ENCODE measurements around the gene CCDC172. TPM values are rescaled to one million over a fixed set of nuclear protein-coding genes. Genes with fewer than 3 reads are reported as not detected.
A peak's percentile ranks its signal among the peaks of the same experiment; 100 is the strongest.

Gene CCDC172
- total RNA-seq, 4 donors from 2014 or later = not detected

DNA sequence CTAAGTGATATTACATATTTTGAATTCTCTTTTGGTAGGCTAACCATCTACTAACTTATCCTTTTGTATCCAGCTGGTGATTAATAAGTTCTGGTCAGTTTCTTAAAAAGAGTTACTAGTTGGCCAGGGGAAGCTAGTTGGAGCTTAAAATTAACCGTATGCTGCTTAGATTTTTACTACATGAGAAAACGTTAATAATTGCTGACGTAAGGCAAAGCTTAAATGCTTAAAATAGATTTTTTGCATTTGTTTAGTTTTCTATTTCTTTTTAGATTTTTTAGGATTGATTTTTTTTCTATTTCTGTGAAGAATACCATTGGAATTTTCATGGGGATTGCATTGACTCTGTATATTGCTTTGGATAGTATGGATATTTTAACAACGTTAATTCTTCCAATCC lies 32.6 kb downstream of the CCDC172 start:
- WGBS, 2 donors = 82 to 90% methylated on average over 4 of the region's 4 CpGs
- no peak for DNase-seq (ENCODE audit: low spot score in 2 of 2)

DNA sequence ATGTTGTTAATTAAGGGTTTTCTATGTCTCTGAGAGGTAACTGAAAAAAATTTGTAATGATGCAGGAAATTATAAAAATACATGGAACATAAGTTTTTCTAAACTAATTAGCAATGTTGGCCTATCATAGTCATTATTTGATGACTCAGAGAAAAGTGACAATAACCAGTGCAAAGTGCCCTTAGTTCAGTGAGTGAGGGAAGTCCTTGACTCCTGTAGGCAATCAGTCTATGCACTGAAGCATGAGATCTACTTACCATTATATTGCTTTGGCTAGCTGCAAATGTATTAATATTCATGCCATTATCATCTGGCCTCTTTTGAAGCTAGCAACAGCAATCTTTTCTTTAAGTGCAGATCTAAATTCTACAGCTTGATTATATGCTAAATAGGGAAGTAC lies 40.6 kb downstream of the CCDC172 start:
- Histone ChIP-seq H3K4me1 (no peaks in the 10 kb centered on the region), H3K27ac (no peak overlapping the region), H3K36me3 (no peaks in the 10 kb centered on the region), H3K27me3 (no peaks in the 10 kb centered on the region), H3K4me3 (no peak overlapping the region), H3K9me3 (no peaks in the 10 kb centered on the region)
- DNase-seq (ENCODE audit: low spot score in 2 of 2) = no peak
- TF ChIP-seq POLR2A (IDR thresholded peaks at IDR 0.05) = no peak
- no peak for TF ChIP-seq EP300 (IDR thresholded peaks at IDR 0.05)
- TF ChIP-seq, protein P1, sequence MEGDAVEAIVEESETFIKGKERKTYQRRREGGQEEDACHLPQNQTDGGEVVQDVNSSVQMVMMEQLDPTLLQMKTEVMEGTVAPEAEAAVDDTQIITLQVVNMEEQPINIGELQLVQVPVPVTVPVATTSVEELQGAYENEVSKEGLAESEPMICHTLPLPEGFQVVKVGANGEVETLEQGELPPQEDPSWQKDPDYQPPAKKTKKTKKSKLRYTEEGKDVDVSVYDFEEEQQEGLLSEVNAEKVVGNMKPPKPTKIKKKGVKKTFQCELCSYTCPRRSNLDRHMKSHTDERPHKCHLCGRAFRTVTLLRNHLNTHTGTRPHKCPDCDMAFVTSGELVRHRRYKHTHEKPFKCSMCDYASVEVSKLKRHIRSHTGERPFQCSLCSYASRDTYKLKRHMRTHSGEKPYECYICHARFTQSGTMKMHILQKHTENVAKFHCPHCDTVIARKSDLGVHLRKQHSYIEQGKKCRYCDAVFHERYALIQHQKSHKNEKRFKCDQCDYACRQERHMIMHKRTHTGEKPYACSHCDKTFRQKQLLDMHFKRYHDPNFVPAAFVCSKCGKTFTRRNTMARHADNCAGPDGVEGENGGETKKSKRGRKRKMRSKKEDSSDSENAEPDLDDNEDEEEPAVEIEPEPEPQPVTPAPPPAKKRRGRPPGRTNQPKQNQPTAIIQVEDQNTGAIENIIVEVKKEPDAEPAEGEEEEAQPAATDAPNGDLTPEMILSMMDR (IDR thresholded peaks at IDR 0.05) = no peak

More for the DNA sequence above, 32.6 kb downstream of the CCDC172 start:
- H3K9me3 ChIP-seq = peaks cover 0 to 11% (median 0%) of the 10 kb centered on the region in 4 donors
- TF ChIP-seq EP300 (IDR thresholded peaks at IDR 0.05) (no peak), POLR2A (IDR thresholded peaks at IDR 0.05) (no peak)
- TF ChIP-seq, protein P1 (IDR thresholded peaks at IDR 0.05) = no peak
- no peak overlapping the region for H3K27ac ChIP-seq
- no peaks in the 10 kb centered on the region for H3K36me3 ChIP-seq
- H3K4me3 ChIP-seq = no peak overlapping the region
- no peaks in the 10 kb centered on the region for H3K27me3 ChIP-seq
- no peaks in the 10 kb centered on the region for H3K4me1 ChIP-seq

DNA sequence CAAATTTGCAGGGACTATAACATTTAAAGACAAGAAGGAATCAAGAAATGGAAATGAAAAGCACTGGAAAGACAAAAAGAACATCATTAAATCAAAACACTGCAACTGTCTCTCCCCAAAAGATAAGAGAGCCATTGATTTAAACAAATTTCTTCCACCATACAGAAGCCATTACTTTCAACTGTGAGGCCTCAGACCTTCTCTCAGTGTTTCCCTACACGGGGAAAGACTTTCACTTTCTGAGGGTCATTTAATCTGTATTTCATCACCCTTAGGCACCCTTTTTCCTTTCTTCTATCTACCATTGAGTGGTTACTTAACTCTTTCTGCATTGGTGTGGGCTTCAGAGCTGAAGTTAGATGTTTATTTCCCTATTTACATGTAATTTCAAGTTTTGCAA lies 47.5 kb downstream of the CCDC172 start:
- WGBS, 2 donors = 10 to 23% methylated on average over 1 of the region's 1 CpG
- no peaks in the 10 kb centered on the region for H3K27me3 ChIP-seq
- TF ChIP-seq, protein P1 (IDR thresholded peaks at IDR 0.05) = no peak
- no peak for TF ChIP-seq POLR2A (IDR thresholded peaks at IDR 0.05)
- no peak for TF ChIP-seq EP300 (IDR thresholded peaks at IDR 0.05)
- H3K9me3 ChIP-seq = no peaks in the 10 kb centered on the region
- no peaks in the 10 kb centered on the region for H3K4me1 ChIP-seq
- no peak overlapping the region for H3K27ac ChIP-seq
- peak overlapping the region in 1 of 4 donors; percentile 8 for H3K4me3 ChIP-seq
- DNase-seq (ENCODE audit: low spot score in 2 of 2) = no peak
- no peaks in the 10 kb centered on the region for H3K36me3 ChIP-seq

DNA sequence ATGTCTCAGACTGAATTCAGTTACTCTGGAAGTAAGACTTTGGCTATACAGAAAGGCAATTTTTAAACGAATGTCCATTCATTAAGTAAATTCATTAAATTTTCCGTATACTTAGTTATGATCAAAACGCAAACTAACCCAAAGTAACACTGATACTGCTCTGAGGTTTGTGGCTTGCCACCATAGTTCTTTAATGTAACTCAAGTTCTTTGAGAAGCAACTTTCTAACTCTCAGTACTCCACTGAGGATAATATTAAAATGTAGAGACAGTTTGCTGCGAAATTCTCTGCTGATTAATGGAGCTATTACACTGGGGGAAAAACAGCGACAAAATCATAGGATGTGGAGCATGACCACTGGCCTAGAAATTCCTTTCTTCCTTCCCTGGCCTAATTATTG lies 58.0 kb downstream of the CCDC172 start:
- WGBS, 2 donors = 71 to 76% methylated on average over 5 of the region's 5 CpGs

DNA sequence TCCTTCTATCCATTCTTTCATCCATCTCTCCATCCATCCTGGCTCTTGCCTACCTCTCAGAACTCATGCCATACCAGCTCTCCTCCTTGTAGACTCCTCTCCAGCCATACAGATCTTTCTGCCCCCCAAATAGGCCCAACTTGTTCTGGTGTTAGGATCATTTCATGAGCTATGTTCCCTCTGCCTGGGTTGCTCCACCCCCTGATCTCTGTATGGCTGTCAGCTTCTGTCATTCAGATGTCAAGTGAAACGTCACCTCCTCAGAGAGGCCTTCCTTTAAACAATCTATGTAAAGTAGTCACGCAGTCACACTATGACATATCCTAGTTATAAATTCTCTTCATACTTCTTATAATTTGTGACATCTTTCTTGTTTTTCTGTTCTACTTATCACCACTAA lies 61.1 kb downstream of the CCDC172 start:
- H3K27me3 ChIP-seq = no peaks in the 10 kb centered on the region
- peaks cover 0 to 5% (median 0%) of the 10 kb centered on the region in 4 donors for H3K4me1 ChIP-seq
- TF ChIP-seq, protein P1 (IDR thresholded peaks at IDR 0.05) = no peak
- TF ChIP-seq POLR2A (IDR thresholded peaks at IDR 0.05) (no peak), EP300 (IDR thresholded peaks at IDR 0.05) (no peak)
- H3K9me3 ChIP-seq = no peaks in the 10 kb centered on the region
- H3K27ac ChIP-seq = no peak overlapping the region
- DNase-seq (ENCODE audit: low spot score in 2 of 2) = no peak
- H3K36me3 ChIP-seq = no peaks in the 10 kb centered on the region
- WGBS, 2 donors = 88 to 95% methylated on average over 2 of the region's 2 CpGs
- H3K4me3 ChIP-seq = no peak overlapping the region

More for the DNA sequence above, 58.0 kb downstream of the CCDC172 start:
- TF ChIP-seq POLR2A (IDR thresholded peaks at IDR 0.05) = no peak
- TF ChIP-seq, protein P1 (IDR thresholded peaks at IDR 0.05) = no peak
- TF ChIP-seq EP300 (IDR thresholded peaks at IDR 0.05) = no peak
- H3K4me1 ChIP-seq = peaks cover 0 to 5% (median 0%) of the 10 kb centered on the region in 4 donors
- DNase-seq (ENCODE audit: low spot score in 2 of 2) = no peak
- H3K4me3 ChIP-seq = no peak overlapping the region
- no peaks in the 10 kb centered on the region for H3K9me3 ChIP-seq
- H3K27ac ChIP-seq = no peak overlapping the region
- H3K36me3 ChIP-seq = no peaks in the 10 kb centered on the region
- H3K27me3 ChIP-seq = no peaks in the 10 kb centered on the region

Data from tibial nerve (tissue), 4 donors.